ENCODE results near the gene STPG4.

STPG4 gene

DNA sequence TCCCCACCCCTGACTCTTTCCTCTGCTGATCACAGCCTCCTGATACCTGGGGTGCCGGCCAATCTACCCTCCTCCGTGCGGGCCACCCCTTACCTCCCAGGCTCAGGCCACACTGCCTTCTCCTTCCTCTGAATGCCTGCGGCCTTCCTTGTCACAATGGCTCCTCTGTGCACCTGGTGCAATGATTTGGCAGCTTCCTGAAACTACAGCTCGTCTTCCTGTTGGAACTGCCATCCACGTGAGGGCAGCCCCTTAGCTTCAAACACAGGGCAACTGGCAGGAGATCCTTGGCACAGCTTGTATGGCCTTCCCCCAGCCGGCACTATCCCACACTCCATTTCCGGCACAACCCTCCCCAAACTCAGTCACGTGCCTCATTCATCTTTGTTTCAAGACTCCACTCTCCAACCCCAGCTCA, 69.0 kb downstream of the STPG4 start:
- no peak for DNase-seq

DNA sequence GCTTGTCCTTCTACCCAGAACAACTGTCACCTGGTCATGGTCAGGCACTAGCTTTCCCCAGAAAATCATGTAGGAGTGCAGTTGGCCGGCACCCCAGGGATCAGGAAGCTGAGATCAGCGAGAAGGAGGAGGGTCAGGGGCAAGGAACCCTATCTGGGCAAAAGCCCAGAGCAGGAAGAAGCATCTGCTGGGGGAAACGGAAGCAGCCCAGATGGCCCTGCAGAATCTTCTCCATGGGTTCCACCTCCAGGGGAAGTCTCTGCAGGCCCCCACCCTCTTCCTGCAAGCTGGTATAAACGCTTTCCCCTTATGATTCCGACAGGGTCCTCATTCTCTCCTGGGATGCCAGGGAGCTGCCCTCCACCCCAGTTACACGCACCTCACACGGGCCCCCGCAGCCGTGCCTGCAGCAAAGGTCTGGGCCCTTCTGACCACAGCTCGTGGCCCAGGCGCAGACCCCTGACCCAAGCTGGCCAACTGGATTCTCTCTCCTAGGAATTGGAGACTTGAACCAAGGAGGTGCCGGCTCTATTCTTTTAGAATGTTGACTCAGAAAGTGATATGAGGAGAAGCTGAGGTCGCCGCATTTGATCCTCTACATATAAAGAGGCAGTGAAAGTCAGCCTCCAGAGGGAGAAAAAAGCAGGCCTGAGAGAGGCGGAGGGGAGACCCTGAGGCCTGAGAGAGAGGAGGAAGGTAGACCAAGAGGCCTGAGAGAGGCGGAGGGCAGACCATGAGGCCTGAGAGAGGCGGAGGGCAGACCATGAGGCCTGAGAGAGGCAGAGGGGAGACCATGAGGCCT, 71.0 kb downstream of the STPG4 start:
- no peak for DNase-seq

DNA sequence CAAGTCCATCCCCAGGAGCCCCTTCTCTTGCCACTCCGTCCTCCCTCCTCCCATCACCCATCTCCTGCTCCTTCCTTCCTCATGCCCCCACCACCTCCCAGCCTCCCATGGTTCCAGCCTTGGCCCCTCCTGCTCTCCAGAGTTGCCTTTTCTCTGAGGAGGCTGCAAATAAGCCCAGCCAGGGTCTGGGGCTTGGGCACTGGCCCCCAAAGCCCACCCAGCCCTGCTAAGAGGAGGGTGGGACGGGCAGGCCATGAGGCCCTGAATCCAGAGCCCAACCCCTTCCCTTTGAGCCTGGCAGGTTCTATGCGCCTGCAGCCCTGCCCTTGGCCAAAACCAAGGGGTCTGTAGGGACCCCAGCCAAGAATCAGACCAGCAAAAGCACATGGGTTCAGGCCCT, 71.6 kb downstream of the STPG4 start:
- no peak for DNase-seq

DNA sequence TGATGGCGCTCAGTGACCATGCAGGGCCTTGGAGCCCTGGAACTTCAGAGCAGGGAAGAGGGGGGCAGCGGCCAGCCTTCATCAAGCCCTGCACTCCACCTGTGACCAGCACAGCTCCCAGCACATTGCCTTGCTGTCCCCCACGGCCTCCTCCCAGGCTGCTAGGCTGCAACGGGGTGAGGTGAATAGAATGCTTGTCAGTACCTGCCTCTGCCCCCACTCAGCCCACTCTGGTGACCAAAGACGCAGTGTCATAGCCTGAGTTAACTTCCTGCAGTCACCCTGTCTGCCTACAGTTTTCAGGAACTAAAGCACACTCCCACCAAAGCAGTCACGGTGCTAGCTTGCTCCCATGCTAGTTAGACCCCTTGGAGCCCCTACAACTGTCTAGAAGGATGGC, 72.1 kb downstream of the STPG4 start:
- no peak for DNase-seq

DNA sequence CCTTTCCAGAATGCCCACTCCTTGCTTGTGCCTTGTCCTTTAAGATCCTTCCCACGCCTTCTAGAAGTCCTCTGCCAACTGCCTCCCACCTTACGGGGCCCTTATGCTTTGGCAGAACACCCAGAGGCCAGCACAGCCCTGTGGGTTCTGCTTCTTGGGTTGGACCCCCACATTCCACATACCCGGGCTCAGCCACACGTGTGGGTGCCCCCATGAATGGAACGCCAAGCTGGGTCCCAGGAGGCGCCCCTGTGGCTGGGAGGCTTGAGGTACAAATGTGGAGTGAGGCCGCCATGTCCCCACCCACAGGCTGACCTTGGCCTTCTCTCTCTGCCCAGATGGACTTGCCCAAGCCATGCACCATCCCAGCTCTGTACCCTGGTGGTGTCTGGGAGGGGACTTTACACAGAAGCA, 74.2 kb downstream of the STPG4 start:
- no peak for DNase-seq

DNA sequence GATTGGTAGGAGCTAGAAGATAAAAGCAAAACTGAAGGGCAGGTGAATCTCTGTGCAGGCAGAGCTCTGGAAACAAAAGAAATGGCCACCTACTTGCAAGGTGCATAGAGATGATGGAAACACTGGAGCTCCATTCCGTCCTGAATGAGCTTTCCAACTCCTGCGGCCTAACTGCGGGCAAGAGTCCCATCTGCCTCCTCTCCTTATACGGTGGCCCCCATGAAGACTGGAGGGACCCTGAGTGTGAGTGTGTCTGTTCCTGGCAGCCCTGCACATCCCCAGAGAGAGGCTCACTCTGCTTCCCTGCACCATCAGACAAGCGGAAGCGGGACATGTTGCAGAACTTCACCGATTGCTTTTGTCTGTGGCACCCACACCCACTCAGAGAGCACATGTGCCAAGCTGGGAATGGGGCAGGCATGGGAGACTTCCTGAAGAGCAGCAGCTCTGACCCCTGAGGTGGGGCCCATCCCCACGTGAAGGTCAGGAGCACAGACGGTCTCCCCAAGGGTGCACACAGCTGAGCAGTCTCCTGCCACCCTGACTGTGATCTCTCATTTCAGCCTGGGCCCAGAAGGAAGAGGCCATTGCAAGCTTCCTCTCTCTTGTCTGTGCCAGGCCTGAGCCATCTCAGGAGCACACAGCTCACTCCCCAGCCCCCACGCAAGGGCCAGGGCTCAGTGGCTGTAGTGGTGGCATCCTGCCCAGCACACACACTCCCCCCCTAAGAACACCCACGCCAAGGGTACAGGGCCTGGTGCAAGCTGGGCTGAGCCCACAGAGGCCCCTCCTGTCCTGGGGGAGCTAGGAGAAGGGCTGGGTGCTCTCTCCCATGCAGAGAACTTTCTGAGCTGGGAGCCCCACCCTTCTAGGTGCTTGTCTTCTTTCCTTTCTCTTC, 75.3 kb downstream of the STPG4 start:
- no peak for DNase-seq

DNA sequence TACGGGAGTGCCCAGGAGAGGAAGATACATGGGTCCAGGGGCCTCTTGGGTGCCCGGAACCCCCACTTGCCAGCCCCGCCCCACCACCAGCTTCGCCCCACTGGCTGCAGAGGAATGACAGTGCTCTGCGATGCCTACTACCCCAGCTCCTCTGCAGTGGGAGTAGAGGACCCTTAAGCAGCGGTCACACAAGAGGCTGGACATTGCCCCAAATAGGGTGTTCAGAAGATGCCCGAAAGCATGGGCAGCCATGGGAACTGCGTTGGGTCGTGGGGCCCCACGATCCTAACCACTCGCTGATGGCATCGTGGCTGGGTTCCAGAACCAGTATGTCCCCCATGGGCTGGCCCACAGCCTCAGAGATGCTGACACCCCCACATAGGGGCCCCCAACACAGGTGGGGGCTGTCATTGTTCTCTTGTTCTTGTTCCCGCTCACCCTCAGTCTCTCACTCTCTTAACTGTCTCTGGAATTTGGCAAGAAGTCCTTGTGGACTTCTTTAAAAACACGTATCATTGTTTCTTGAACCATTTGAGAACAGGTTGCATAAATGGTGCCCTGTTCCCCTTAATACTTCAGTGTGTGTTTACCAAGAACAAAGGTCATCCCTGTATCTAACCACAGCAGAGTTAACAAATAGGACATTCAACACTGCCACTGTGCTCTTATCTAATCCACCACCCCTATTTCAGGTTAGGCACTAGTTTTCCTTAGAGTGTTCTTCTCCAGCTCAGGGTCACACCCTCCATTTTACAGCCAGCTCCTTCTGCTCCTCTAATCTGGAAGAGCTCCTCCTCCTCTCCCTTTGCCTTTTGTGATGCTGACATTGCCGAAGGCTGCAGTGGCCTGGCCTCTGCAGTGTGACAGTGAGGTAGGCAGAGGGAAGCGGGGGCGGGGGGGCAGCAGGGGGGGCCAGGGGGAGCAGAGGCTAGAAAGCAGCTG, 76.3 kb downstream of the STPG4 start:
- no peak for DNase-seq

DNA sequence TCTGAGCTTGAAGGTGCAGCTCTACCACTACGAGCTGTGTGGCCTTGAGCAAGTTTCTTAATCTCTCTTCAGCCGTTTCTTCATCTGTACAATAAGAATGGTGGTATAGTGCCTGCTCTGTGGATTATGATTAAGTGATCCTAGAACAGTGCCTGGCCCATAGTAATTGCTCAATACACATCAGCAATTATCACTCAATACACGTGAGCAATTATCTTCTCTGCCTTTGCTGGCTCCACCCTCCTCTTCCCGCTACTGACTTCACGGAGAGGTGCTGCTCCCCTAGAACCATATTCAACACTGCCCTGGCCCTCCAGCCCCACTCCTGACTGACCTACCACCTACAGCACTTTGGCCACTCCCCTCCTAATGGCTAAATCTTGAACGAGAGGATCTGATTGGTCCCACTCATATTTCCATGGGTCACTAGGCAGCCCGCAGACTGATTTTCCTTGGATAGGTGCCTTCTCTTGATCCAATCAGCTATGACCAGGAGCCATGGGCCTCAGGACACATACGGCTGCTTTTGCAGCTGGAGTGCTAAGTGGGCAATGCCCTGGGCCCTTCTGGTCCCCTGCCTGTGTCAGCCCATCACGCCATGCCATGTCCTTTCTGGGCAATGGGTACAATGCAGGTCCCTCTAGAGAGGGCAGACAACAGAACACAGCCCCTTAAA, 77.5 kb downstream of the STPG4 start:
- no peak for DNase-seq

DNA sequence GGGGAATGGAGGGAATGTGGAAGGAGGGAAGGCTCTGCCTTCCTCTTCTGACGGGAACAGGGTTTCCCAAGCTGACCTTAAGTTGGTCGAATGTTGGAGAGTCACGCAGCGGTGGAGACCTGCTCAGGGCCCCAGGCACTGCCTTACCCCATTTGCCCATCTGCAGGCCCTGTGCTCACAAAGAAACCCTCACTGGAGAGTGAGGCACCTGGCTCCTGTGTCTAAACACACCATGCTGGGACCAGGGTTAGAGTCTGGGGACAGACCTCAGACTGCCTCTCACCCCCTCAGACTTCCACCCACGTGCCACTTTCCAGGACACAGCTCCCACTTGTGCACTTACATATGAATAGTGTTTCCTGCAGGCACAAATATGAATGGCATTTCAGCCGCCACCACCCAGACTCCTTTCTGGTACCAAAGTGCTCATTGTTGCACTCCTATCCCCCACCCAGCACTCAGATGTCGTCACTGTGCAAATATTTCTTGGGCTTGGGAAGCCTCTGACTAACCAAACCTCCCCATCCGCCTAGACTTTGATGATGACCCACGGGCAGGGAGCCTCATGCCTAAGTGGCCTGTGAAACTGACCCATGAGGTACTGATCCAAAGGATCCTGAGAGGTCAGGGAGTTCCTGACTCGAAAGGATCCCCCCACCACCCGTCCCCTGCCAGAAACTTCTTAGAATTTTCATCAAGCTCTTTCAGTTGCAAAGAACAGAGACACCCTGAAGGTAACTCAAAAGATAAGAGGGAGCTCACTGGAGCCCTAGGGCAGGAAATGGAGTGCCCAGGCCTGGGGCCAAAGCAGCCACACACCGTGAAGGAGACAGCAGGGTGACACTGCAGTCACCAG, 78.3 kb downstream of the STPG4 start:
- DNase-seq: no peak

DNA sequence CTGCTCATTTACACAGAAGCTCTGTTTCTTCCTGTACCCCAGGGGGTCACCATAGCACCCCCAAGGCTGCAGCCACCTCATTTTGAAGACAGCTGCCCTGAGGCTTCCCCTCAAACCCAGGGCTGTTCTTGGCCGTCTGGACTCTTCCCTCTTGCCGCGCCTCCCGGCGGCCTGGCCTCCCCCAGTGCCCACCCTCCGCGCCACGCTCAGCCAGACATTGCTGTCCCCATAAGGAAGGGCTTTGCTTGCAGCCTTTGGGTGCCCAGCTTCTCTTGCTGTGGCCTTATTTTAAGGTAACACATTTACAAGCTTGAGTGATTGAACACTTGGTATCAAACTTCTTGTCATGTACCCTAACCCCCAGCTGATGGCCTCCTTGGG, 79.0 kb downstream of the STPG4 start:
- DNase-seq: no peak

DNA sequence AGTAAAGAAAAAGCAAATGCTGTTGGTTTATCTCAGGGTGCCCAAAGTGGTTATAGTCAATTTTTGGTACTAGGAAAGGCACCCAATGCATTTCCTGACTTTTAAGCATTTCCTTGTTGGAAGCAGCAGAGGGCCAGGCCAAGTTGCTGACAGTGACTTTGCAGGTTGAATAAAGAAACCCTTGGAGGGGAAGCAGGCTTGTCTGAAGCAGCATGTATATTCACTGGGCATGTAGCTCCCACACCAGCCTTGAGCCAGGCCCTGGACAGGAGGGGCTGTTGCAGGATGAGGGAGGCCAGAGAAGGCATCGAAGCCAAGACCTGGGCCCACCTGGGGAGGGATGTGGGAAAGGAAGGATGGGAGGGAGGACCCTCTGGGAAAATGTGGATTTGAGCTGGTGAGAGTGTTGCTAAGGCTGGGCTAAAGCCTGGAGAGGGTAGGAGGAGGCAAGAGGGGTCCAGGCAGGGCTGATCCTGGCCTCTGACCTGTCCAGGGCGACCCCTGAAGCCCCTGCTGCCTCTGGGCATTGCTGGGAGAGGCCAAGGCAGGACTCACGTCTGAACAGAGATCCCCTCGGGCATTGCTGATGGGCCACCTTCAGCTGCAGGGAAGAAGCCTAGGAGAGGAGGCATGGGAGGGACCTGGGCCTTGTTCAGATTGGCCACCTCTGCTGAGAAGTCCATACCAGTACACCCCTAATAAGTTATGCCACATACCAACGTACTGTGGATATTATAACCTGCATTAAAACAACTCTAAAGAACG, 79.6 kb downstream of the STPG4 start:
- DNase-seq: no peak

DNA sequence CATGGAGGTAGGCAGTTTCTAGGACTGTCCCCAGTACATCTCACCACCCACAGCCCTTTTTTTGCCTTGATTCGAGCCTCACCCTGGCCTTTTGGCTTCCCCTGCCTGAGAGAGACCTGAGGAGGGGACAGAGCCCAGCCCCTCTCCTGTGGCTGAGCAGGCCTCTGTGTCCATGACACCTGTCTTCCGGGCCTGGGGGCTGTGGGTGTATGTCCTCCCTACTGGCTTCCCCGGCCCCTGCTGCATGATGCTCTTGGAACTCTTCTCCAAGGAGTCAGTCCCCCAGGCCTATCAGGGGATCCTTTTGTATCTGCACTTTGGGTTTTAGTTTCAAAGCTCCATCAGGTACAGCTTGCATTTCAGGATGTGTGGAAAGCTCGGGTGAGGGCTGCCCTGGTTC, 80.4 kb downstream of the STPG4 start:
- DNase-seq: no peak

DNA sequence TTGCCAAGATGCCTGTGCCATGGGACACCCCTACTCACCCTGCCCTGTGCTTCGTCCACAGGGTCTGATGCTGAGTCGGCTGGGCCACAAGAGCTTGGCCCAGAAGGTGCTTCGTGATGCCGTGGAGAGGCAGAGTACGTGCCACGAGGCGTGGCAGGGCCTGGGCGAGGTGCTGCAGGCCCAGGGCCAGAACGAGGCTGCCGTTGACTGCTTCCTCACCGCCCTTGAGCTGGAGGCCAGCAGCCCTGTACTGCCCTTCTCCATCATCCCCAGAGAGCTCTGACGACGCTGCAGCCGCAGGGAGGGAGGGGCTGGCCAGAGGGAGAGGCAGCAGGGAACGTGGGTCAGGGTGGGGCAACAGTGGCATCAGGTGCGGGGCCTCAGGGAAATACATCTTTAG, 81.5 kb downstream of the STPG4 start:
- DNase-seq: no peak

DNA sequence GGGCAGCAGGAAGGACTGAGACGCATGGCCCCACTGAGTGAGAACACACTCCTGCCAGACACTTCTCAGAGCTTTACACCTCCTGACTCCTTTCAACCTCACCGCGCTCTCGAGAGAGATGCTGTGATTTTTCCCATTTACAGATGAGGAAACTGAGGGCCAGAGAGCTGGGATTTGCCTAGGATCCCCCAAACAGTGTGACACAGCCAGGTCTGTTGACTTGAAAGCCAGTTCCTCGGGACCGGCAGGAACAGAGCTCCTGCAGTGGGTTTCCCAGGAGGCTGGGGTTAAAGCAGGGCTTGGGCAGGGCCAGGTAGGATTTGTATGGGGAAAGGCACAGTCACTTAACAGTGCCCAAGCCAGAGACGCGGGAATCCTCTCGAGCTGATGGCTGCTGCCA, 81.9 kb downstream of the STPG4 start:
- DNase-seq: no peak

DNA sequence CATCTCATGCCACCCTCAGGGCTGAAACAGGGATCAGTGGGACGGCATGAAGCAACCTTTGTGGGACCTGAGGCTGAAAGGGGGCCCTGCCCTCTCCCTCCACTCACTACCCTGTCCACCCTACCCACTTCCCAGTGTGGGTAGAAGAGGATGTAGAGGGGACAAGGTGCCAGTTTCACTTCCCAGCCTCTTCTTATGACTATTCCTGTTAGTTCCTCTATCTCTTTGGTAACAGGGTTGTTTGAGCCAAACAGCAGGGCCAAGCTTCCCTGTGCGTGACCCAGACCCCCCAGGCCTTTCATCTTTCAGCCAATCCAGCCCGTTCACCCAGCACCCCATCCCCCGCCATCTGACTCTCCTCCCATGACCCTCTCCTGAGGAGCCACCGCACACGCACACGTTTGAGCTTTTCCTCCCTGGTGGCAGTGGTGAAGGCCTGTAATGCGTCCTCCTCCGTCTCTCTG, 82.3 kb downstream of the STPG4 start:
- DNase-seq: no peak

DNA sequence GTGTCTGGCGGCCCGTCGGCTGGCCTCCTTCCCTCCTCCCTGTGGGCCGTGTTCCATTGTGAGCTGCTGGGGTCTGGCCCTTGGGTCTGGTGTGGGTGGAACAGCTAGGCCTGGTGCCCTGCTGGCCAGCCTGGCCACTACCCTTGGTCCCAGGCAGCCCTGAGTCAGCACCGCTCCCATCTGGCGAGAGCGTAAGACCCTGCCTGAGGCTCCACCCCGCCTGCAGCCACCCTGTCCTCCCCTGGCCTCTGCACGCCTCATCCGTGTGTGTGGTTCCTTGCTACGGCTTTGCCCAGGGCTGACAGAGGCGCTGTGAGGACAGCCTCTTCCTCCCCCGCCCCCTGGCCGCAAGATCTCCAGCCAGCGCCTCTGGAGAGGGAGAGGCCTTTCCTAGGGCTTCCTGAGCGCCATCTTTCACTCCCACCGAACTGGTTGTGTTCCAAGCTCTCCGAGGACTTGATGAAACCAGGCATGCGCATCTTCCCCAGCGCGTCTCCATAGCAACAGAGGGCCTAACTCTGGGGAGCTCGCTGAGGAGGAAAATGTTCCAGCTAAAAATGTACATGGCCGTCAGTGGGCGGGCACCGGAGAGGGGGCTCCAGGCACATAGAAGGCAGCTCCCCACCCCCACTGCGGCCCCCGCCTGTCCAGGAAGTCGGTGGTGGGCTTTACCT, 83.0 kb downstream of the STPG4 start:
- DNase-seq: no peak

DNA sequence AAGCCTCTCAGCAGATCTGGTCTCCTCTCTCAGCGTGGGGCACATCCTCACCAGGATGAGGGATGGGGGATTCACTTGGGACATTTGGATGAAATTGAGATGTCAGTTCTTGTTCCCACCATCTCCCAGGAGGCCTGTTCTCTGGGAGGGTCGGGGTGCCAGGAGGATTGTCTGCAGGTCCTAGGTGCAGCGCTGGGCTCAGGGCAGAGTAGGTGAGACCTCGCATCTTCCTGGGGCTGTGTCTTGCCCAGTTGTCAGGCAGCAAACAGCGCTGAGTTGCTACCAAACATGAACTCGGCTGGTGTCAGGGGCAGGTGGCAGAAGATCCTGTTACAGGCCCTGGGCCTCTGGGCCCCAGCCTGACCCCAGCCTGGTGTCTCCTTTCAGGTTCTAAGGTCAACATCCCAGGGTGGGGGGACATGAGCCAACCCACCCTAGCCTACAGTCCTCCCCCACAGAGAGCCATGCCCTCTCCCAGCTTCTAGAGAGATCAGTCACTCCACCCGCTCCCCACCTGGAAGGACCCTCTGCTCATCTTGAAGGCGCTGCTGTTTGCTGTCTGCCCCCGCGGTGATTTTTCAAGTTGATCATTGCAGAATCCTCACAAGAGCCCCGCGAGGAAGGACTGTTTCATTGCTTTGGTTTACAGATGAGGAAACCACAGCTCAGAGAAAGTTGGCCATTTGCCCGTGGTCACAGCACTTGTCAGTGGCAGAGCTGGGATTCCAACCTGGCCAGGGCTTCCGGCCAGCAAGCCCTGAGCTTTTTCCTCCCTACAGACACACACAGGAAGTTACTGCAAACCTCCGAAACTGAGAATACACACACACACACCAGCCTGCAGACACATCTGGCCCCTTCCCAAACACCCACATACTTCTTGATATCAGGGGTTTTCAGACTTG, 83.9 kb downstream of the STPG4 start:
- DNase-seq: peak; percentile 67

DNA sequence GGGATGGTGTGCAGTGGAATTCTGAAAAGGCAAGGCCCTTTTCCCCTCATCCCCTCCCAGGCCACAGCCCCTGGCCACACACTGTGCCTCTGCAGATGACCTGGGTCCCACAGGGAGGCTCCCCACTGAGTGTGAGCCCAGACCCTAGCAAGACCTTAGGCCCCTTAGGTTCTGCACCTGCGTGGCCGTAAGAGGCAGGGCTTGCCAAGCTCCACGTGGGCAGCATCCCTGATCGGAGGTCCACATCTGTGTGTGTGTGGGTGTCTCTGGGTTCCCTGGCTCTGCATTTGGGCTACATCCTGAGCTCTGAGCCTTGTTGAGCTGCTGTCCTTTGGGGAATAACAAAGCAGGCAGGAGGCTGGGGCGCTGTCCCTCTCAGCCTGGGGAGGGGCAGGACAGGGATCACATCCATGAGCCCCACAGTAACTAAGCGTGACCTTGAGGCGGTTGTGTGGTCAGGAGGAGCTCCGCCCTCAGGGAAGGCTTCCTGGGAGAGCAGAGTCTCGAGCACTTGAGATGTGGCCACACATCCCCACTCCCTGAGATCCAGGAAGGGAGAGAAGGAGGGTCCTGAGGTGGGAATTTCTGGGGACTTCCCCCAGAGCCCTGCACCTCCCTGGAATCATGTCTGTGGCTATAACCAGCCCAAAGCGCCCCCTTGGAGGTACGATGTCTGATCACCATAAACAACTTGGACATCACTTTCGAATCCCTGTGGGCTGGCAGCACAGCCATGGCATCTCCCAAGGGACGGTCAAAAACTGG, 84.8 kb downstream of the STPG4 start:
- no peak for DNase-seq

All from stimulated activated CD4-positive, alpha-beta T cell treated with anti-CD3 and anti-CD28 coated beads, Interleukin-15, amount 100 ng/mL, for 24 hours (primary cell).